Activated effector memory CD4-positive, alpha-beta T cell treated with Interleukin-2 at 50 U/mL for 16 hours (primary cell): ENCODE measurements around the gene ZNF443.
A peak's percentile ranks its signal among the peaks of the same experiment; 100 is the strongest.
"Not testable (repeated sequence)": the region's sequence is repeated elsewhere in the genome, so short reads cannot be mapped to it uniquely, and the experiment has no call there.

Experiments
- DNase-seq: peaks from one replicate; pipeline ENCODE4 v3.0.0-alpha.2; 2020

The ZNF443 gene

GRCh38 chr19:12440541-12441316 lies at the start of gene ZNF443:
TSS of gene ZNF443 (minus strand) at chr19:12441021. CDS start at chr19:12440914, 107 bp downstream.
- peak; percentile 99 for DNase-seq

GRCh38 chr19:12486265-12486783 lies 45.5 kb upstream of the ZNF443 start:
- not testable (repeated sequence) for DNase-seq

GRCh38 chr19:12485571-12485970 lies 44.8 kb upstream of the ZNF443 start:
- no peak for DNase-seq

- no peak for DNase-seq
Measured at GRCh38 chr19:12485052-12485416, 44.2 kb upstream of the ZNF443 start.

- DNase-seq: peak; percentile 80
Measured at GRCh38 chr19:12484371-12485051, 43.7 kb upstream of the ZNF443 start, which contains the start of gene ZNF709. TSS of gene ZNF709 (minus strand) at chr19:12484816. CDS start at chr19:12484657, 159 bp downstream.

GRCh38 chr19:12484011-12484370 lies 43.2 kb upstream of the ZNF443 start:
- DNase-seq: no peak

GRCh38 chr19:12482509-12482886 lies 41.7 kb upstream of the ZNF443 start:
- DNase-seq: no peak

GRCh38 chr19:12481781-12482508 lies 41.1 kb upstream of the ZNF443 start:
- DNase-seq: no peak

- no peak for DNase-seq
Measured at GRCh38 chr19:12478234-12478941, 37.6 kb upstream of the ZNF443 start.

GRCh38 chr19:12467651-12468050 lies 26.8 kb upstream of the ZNF443 start:
- not testable (repeated sequence) for DNase-seq

GRCh38 chr19:12465211-12465610 lies 24.4 kb upstream of the ZNF443 start:
- DNase-seq: no peak

- DNase-seq: no peak
Measured at GRCh38 chr19:12464769-12465168, 23.9 kb upstream of the ZNF443 start.

- not testable (repeated sequence) for DNase-seq
Measured at GRCh38 chr19:12464139-12464538, 23.3 kb upstream of the ZNF443 start.

GRCh38 chr19:12453495-12453894 lies 12.7 kb upstream of the ZNF443 start:
- no peak for DNase-seq

GRCh38 chr19:12450844-12451243 lies 10.0 kb upstream of the ZNF443 start:
- no peak for DNase-seq

- DNase-seq: no peak
Measured at GRCh38 chr19:12448808-12449207, 8.0 kb upstream of the ZNF443 start.

GRCh38 chr19:12439686-12440540 lies 908 bp downstream of the ZNF443 start:
- DNase-seq: peak; percentile 7

- DNase-seq: not testable (repeated sequence)
Measured at GRCh38 chr19:12430726-12431299, 10.0 kb downstream of the ZNF443 start.

GRCh38 chr19:12425888-12426274 lies 14.9 kb downstream of the ZNF443 start:
- DNase-seq: no peak

GRCh38 chr19:12425236-12425887 lies 15.5 kb downstream of the ZNF443 start:
- DNase-seq: no peak

GRCh38 chr19:12417273-12417672 lies 23.5 kb downstream of the ZNF443 start:
- DNase-seq: not testable (repeated sequence)
